Fibroblast of skin of abdomen (primary cell): ENCODE measurements around the gene OTUB2. TPM values are rescaled to one million over a fixed set of nuclear protein-coding genes. Genes with fewer than 3 reads are reported as not detected.

Experiments used
- DNase-seq: peaks from one replicate; pipeline ENCODE4 v3.0.0-alpha.2; 2013
- polyA plus RNA-seq, 2 experiments: library from polyadenylated mRNA; unstranded; fragments of 120-200 nt; gene quantifications; one replicate each; pipeline ENCODE4 v1.2.1, GENCODE V29; 2013; ENCODE audit not compliant: insufficient read length in 2 of 2

OTUB2 gene
- 2.5 TPM for polyA plus RNA-seq (2013, experiment 1 of 2; ENCODE audit: insufficient read length)
- polyA plus RNA-seq (2013, experiment 2 of 2; ENCODE audit: insufficient read length), result 2.2 TPM

- peak; percentile 99 for DNase-seq
These were observed at the start of gene OTUB2 for GRCh38 chr14:94026173-94026888. TSS of gene OTUB2 (plus strand) at chr14:94026340. CDS start at chr14:94026538, 198 bp downstream.

DNA sequence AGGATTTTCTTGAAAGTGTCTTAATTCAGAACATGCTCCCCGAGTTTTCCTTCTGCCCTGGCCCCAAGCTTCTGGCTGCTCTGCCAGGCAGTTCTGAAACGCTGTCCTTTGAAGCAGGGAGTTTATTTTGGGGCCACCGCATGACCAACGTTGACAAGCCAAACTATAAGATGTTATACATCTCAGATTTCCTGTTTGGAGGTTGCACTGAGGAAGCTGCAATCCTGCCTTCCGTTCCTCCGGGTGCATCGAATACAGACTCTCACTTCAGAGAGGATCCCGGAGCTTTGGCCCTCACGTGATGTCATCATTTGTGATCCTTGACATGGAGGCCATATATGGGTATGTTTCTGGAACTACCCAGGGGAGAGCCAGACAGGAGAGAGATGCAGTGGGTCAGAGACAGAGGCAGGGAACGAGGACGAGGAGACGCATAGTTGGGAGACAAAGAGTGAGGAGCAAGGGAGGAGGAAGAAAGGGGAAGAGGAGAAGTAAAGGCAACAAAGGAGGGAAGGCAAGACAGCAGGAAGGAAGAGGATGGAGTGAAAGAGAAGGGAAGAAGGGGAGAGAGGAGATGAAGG is 49.6 kb upstream of the OTUB2 start, which contains the start of gene ASB2:
TSS of gene ASB2 (minus strand) at position 94 of the 581 bp plus-strand sequence. CDS start 12,031 bp downstream, outside the sequence.
- DNase-seq, result peak; percentile 44

DNA sequence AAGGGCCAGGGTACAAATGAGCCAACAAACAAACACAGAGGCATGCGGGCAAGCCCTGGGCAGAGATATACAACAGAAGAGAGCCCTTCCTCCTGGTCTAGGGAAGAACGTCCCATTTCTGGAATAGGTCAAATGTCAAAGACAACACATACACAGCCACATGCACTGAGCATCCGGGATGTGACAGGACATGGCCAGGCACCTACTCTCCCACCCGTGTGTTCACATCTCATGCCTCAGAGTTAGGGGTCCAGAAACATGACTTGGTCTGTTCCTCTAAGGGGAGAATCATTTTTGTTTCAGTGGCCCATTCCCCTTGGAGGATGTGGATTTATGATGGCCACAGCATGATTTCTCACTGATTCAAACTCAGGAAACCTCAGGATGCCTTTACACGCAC is 49.0 kb upstream of the OTUB2 start:
- DNase-seq, result no peak

DNA sequence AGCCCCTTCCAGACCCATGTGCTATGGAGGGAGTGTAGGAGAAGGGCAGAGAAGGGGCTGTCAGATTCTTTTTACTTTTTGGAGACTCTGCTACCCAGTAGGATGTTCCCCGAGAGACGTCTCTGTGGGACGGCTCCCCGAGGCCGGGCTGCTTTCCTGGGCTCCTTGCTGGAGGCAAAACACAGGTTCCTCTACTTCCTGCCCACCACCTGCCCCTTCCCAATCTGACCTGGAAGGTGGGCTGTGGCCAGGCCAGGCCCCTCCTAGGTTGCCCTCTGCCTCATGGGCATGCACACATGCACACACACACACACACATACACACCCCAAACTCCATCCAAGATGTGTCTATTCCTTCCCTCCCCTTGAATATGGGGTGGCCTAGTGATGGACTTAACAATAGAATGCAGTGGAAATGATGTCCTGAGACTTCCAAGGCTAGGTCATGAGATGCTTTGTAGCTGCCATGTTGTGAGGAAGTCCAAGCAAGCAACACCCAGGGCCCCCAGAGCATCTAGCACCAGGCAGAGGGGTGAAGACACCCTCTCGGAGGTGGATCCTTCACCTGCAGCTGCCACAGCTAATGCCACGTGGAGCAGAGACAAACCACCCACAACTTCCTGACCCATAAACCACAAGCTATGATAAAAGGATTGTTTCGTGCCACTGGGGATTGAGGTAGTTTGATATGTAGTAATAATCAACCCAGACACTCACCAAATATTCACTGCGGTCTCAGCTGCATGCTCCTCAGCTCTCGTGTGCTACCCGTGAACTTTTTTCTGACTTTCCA is 48.2 kb upstream of the OTUB2 start:
- DNase-seq, result no peak

GRCh38 chr14:93978735-93979134 is 47.4 kb upstream of the OTUB2 start:
- no peak for DNase-seq

GRCh38 chr14:93980456-93981201 is 45.5 kb upstream of the OTUB2 start:
- DNase-seq, result no peak

- no peak for DNase-seq
These were observed 44.6 kb upstream of the OTUB2 start for GRCh38 chr14:93981316-93982229.

DNA sequence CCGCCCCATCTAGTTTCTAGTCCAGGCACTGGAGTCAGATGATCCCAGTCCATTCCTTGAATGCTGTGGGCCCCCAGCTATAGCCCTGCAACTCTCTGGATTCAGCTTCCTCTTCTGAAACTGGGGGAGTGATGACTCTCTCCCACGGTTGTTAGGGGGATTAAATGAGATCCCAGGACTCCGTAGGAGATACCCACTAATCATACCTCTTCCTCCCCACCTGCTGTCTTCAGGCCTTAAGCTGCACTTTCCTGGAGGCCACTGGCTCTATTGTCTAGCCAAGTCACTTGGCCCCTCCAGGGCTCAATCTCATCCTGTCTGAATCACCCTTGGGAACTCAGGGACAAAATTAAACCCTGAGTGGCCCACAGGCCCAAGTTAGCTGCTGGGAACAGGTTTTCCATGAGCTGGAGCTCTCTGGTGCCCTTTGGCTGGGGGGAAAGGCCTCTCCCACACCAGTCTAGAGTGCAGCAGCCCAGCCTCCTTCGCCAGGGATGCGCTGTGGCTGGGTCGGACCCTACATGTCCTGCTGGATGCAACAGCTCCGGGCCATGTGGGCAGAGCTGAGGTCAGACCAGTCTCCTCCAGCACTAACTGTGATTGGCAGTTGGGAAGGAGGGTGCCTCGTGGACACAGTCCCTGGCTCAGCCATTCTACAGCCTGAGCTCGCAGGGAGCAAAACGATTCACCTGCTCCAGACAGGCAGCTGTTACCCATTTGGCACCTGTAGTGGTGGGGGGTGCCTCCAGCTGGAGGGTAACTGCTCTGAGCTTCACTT is 43.7 kb upstream of the OTUB2 start:
- DNase-seq, result no peak

DNA sequence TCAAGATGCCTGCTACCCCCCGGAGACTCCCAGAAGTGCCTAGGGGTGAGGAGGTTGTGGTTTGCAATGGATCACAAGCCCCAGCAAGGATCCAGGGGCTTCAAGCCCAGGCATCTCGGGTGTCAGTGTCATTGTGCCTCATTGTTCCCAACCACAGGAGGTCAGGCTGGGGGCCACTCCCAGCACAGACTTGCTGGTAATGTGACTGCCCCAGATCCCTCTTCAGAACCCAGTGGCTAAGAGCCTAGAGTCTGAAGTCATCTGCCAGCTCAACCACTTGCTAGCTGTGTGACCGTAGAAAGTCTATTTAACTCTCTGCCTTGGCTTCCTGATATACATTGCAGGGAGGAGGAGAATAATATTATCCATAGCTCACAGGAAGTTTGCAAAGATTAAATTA is 42.1 kb upstream of the OTUB2 start:
- peak; percentile 36 for DNase-seq

DNA sequence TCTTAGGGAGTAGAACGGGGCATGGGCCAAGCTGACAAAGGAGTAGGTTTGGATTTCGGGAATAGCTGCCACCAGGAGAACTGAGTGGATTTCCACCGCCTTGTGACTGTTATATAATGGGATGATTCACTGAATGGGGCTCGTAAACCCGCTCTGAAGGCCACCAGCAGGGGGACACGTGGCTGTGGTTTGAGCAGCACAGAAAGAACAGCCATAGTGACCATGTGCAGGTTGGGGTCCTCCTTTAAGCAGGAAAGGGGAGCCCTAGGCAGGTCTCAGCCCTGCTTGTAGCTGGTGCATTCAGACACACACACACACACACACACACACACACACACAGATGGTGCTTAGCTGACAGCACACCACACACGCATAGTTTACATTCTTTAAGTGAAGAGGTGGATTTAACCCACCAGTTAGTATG is 41.1 kb upstream of the OTUB2 start:
- peak; percentile 94 for DNase-seq

GRCh38 chr14:93986955-93987354 is 39.2 kb upstream of the OTUB2 start:
- no peak for DNase-seq

- no peak for DNase-seq
These were observed 38.8 kb upstream of the OTUB2 start for GRCh38 chr14:93987376-93987775.

DNA sequence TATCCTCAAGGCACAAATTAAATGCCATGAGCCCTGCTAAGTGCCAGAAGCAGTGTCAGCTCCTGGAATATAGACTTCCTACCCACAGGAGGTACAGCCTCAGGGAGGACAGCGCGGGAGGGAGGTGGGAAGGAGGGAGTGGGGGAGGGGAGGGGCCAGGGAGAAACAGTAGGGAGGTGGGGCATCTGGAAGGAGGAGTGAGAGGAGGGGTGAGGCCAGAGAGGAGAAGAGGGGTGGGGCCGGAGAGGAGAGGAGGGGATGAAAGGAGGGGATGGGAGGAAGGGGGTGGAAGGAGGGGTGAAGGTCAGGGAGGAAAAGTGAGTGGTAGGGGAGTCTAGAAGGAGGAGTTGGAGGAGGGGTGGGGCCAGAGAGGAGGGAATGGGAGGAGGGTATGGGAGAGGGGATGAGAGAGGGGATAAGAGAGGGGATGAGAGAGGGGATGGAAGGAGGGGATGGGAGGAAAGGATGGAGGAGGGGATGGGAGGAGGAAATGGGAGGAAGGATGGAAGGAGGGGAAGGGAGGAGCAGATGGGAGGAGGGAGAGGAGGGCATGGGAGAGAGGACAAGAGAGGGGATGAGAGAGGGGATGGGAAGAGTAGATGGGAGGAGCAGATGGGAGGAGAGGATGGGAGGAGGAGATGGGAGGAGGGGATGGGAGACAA is 38.2 kb upstream of the OTUB2 start:
- no peak for DNase-seq

DNA sequence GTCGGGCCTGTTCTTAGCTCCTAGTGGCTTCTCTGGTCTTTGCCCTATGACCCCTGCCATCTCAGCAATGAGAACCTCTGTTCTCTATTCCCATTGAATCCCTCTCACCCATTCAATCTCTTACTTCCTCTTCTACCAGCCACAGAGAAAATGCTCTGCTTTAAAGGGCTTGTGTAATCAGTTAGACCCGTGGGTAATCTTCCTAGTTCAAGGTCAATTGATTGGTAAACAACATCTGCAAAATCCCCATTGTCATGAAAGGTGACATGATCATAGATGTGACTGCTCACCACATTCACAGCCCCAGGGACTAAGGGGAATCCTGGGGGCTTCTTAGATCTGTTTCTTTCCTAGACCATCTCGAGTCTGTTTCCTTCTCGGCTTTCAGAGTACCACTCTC is 36.2 kb upstream of the OTUB2 start:
- no peak for DNase-seq

DNA sequence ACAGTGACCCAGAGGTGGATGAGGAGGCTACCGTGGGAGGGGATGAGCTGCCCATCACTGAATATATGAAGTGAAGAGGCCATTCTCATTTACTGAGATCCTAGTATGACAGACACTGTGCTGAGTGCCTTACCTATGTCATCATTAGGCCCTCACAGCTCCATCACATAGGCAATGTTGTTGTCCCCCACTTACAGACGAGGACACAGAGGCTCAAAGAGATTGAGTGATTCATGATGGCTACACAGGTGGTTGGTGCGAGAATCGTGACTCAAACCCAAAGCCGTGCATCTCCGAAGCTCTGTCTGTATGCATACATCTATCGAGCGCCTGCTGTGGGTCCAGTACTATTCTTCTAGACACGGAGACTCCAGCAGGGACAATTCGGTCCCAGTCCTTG is 34.9 kb upstream of the OTUB2 start:
- no peak for DNase-seq

- no peak for DNase-seq
These were observed 34.5 kb upstream of the OTUB2 start for GRCh38 chr14:93991649-93992048.

GRCh38 chr14:93993382-93993781 is 32.8 kb upstream of the OTUB2 start:
- DNase-seq, result no peak

GRCh38 chr14:93994919-93995682 is 31.0 kb upstream of the OTUB2 start:
- peak; percentile 72 for DNase-seq

- DNase-seq, result no peak
These were observed 29.9 kb upstream of the OTUB2 start for GRCh38 chr14:93996130-93996695.
